Uterus (tissue), 4 donors: ENCODE measurements around the gene AGBL4. TPM values are rescaled to one million over a fixed set of nuclear protein-coding genes. Genes with fewer than 3 reads are reported as not detected.

Source experiments
- DNase-seq, 2 donors: peaks; one replicate each; pipeline ENCODE4 v3.0.0-alpha.2; 2019 to 2020
- H3K27ac ChIP-seq, 2 donors: fragments of 200-600 bp; sonication (generic); 1 replicate in 1 of 2; 2 replicates in 1 of 2; pipeline ENCODE4 v1.5.1; 2016 to 2018
- H3K27me3 ChIP-seq, 2 donors: fragments of 200-600 bp; sonication (generic); one replicate each; pipeline ENCODE4 v1.5.1; 2018 to 2019; ENCODE audit warnings: control low read depth in 1 of 2
- H3K36me3 ChIP-seq, 2 donors: fragments of 200-600 bp; sonication (generic); one replicate each; pipeline ENCODE4 v1.5.1; 2019; ENCODE audit warnings: control low read depth in 1 of 2
- H3K4me1 ChIP-seq, 2 donors: fragments of 200-600 bp; sonication (generic); one replicate each; pipeline ENCODE4 v1.5.1; 2018 to 2019; ENCODE audit warnings: control low read depth in 1 of 2
- H3K4me3 ChIP-seq, 2 donors: fragments of 200-600 bp; sonication (generic); 1 replicate in 1 of 2; 2 replicates in 1 of 2; pipeline ENCODE4 v1.5.1; 2018 to 2019; ENCODE audit warnings: mild to moderate bottlenecking in 1 of 2
- H3K9me3 ChIP-seq, 2 donors: fragments of 200-600 bp; sonication (generic); one replicate each; pipeline ENCODE4 v1.5.1; 2019; ENCODE audit warnings: control low read depth in 1 of 2
- POLR2A ChIP-seq, 2 donors: fragments of 450-650 bp; IDR thresholded peaks; one replicate each; pipeline ENCODE4 v1.6.1; 2016; ENCODE audit warnings: antibody characterized with exemption in 2 of 2, mild to moderate bottlenecking in 1 of 2, moderate library complexity in 1 of 2
- intact Hi-C: fragments of 100-400 bp; cut with DNase I; formaldehyde crosslinking; loops from one replicate; pipeline ENCODE4 v1.15.1; 2023; ENCODE audit warnings: low total_unique reads
- total RNA-seq, 4 donors: library from RNA; depleted of rRNA in 3 of 4; stranded (reverse); fragments of >200 nt in 3 of 4; gene quantifications; one replicate each; pipeline versions ENCODE4 v1.1.0 to v1.2.4, GENCODE V29; 2014 to 2023
- TF ChIP-seq, protein P1 (sequence below), 4 experiments: fragments of 200-600 bp in 2 of 4; fragments of 450-650 bp in 2 of 4; sonication (generic) in 2 of 4; IDR thresholded peaks; one replicate each; pipeline ENCODE4 v1.5.1; 2016 to 2019; ENCODE audit warnings: antibody characterized with exemption in 4 of 4, mild to moderate bottlenecking in 2 of 4, moderate library complexity in 1 of 4
- donor health status: DM: yes; HTN: yes; CAD: no.

AGBL4 gene
- total RNA-seq, 4 donors from 2014 or later, result 0.85 to 1.9 TPM; not detected in 2

DNA sequence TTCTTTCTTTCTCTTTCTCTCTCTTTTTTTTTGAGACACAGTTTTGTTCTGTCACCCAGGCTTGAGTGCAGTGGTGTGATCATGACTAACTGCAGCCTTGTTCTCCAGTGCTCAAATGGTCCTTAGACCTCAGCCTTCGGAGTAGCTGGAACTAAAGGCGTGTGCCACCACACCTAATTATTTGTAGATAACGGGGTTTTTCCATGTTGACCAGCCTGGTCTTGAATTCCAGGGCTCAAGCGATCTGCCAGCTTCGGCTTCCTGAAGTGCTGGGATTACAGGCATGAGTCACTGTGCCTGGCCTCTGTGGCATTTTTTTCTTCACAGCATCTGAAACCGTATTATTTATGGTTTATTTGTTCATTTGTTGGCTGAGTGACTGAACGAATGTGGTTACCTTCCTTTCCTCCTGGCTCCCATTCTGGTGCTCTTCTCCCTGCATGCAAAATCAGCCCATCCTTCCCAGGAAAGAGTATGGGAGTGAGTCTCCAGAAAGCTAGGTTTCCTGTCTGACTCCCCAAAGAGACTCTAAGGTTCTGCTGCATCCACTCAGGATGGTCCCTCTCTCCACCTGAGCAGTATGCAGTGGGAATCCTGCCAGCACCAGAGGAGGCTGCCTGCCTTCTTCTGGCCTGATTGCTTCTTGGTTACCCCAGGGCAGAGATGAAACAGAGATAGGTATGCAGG lies 1092.1 kb downstream of the AGBL4 start:
- H3K36me3 ChIP-seq, result no peaks in the 10 kb centered on the region
- DNase-seq, result peak in 1 of 2 donors; percentile 21
- H3K27ac ChIP-seq, result no peak overlapping the region
- H3K4me1 ChIP-seq, result no peaks in the 10 kb centered on the region
- H3K27me3 ChIP-seq, result no peaks in the 10 kb centered on the region
- no peaks in the 10 kb centered on the region for H3K9me3 ChIP-seq
- no peak overlapping the region for H3K4me3 ChIP-seq
- TF ChIP-seq, protein P1, sequence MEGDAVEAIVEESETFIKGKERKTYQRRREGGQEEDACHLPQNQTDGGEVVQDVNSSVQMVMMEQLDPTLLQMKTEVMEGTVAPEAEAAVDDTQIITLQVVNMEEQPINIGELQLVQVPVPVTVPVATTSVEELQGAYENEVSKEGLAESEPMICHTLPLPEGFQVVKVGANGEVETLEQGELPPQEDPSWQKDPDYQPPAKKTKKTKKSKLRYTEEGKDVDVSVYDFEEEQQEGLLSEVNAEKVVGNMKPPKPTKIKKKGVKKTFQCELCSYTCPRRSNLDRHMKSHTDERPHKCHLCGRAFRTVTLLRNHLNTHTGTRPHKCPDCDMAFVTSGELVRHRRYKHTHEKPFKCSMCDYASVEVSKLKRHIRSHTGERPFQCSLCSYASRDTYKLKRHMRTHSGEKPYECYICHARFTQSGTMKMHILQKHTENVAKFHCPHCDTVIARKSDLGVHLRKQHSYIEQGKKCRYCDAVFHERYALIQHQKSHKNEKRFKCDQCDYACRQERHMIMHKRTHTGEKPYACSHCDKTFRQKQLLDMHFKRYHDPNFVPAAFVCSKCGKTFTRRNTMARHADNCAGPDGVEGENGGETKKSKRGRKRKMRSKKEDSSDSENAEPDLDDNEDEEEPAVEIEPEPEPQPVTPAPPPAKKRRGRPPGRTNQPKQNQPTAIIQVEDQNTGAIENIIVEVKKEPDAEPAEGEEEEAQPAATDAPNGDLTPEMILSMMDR (IDR thresholded peaks at IDR 0.05), result no peak
- no peak for TF ChIP-seq POLR2A (IDR thresholded peaks at IDR 0.05)
- intact Hi-C loops, result no loop called here

DNA sequence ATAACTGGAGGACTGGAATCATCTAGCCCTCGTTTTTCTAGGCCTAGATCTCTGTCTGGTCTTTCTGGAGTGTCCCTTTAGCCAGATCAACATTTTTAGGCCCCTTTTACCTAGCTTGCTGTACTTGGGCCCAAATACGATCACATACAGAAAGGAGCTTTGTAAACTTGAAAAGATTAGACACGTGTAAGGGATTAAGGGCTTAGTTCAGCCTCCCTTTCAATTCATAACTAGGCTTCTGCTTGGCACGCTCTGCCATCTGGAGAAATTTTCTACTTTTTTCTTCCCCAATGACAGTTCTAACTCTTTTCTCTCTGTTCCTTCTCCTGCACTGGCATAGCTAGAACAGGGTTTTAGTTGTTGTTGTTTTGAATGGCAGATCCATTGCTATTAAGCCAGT lies 1093.7 kb downstream of the AGBL4 start:
- TF ChIP-seq, protein P1 (IDR thresholded peaks at IDR 0.05), result no peak
- TF ChIP-seq POLR2A (IDR thresholded peaks at IDR 0.05), result no peak
- DNase-seq, result no peak
- no peaks in the 10 kb centered on the region for H3K36me3 ChIP-seq
- no peaks in the 10 kb centered on the region for H3K4me1 ChIP-seq
- no peaks in the 10 kb centered on the region for H3K27me3 ChIP-seq
- H3K9me3 ChIP-seq, result no peaks in the 10 kb centered on the region
- no peak overlapping the region for H3K27ac ChIP-seq
- no peak overlapping the region for H3K4me3 ChIP-seq
- intact Hi-C loops, result no loop called here

DNA sequence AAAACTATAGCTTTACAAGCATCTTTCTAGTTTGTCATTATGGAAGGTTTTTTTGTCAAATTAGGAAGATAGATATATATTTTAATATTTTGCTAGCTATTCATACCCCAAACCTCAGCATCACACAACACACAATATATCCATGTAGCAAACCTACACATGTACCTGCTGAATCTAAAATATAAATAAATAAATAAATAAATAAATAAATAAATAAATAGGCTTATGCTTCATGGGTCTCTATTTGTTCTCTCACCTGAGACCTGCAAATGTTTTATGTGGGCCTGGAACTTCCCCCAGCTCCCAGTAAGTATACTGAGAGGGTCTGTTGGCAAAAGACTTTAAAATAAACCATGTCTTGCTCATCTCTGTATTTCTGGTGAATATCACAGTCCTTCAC lies 1099.7 kb downstream of the AGBL4 start:
- DNase-seq, result no peak
- Histone ChIP-seq H3K4me1 (no peaks in the 10 kb centered on the region), H3K9me3 (no peaks in the 10 kb centered on the region), H3K27me3 (no peaks in the 10 kb centered on the region), H3K27ac (no peak overlapping the region), H3K4me3 (no peak overlapping the region), H3K36me3 (no peaks in the 10 kb centered on the region)
- TF ChIP-seq POLR2A (IDR thresholded peaks at IDR 0.05), result no peak
- TF ChIP-seq, protein P1 (IDR thresholded peaks at IDR 0.05), result no peak
- intact Hi-C loops, result no loop called here

DNA sequence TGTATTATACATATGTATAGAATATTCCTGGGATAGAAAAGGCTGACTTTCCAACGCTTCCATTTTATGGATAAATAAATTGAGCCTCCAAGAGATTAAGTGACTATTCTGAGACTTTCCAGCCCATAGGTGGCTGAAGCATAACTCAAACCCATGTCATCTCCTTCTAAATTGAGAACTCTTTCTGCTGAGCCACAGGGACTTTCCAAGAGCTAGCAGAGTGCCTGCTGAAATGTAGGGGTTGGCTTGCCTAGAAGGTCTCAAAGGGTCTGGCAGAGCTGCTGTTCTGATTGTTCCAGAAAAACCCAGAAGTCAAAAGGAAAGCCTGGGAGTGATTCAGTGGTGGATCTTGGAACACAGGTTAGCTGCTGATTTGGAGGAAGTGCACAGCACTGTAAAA lies 1100.6 kb downstream of the AGBL4 start:
- intact Hi-C loops, result no loop called here

DNA sequence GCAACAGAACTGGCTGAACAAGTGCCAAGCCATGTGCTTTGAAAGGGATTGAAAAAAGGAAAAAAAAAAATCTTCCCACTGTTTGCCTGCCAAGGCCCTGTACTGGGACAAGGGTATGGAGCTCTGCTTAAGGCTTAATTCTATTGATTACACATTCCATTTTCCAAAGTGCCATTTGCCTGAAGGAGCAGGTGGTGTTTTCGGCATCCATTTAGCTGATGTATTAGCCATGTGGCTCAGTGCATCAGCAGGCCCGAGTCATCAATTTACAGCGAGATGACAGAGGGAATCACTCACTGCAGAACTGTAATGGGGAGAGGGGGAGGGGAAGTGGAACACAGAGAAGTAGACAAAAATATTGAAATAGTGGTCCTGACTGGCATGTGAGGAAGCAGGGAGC lies 1102.9 kb downstream of the AGBL4 start:
- Histone ChIP-seq H3K27me3 (no peaks in the 10 kb centered on the region), H3K27ac (no peak overlapping the region), H3K4me1 (no peaks in the 10 kb centered on the region), H3K9me3 (no peaks in the 10 kb centered on the region), H3K4me3 (no peak overlapping the region), H3K36me3 (no peaks in the 10 kb centered on the region)
- no peak for DNase-seq
- intact Hi-C loops, result no loop called here
- TF ChIP-seq, protein P1 (IDR thresholded peaks at IDR 0.05), result no peak
- TF ChIP-seq POLR2A (IDR thresholded peaks at IDR 0.05), result no peak

More for the DNA sequence above, 1100.6 kb downstream of the AGBL4 start:
- no peaks in the 10 kb centered on the region for H3K36me3 ChIP-seq
- no peaks in the 10 kb centered on the region for H3K27me3 ChIP-seq
- no peak overlapping the region for H3K27ac ChIP-seq
- H3K9me3 ChIP-seq, result no peaks in the 10 kb centered on the region
- H3K4me1 ChIP-seq, result no peaks in the 10 kb centered on the region
- TF ChIP-seq, protein P1 (IDR thresholded peaks at IDR 0.05), result no peak
- DNase-seq, result no peak
- no peak overlapping the region for H3K4me3 ChIP-seq
